Liver (tissue), 3 donors: ENCODE data around the gene TMEM50B.

Experiments used
- CTCF ChIP-seq: fragments of 150-350 bp; IDR thresholded peaks from 2 replicates; pipeline ENCODE4 v1.5.1; 2017; ENCODE audit warnings: improper control_type of control experiment, low read depth, low read length; ENCODE audit not compliant: missing input control
- EGR1 ChIP-seq, 2 donors: IDR thresholded peaks; 2 replicates each; pipeline ENCODE4 v1.6.1; 2016 to 2018; ENCODE audit warnings: antibody characterized with exemption in 2 of 2, low read depth in 2 of 2
- JUND ChIP-seq, 2 donors: IDR thresholded peaks; 2 replicates each; pipeline ENCODE4 v1.6.1; 2016; ENCODE audit warnings: antibody characterized with exemption in 2 of 2
- MAX ChIP-seq: IDR thresholded peaks from 2 replicates; pipeline ENCODE4 v1.6.1; 2016; ENCODE audit warnings: antibody characterized with exemption
- RAD21 ChIP-seq, 2 donors: IDR thresholded peaks; 2 replicates each; pipeline ENCODE4 v1.6.1; 2016; ENCODE audit warnings: antibody characterized with exemption in 2 of 2, mild to moderate bottlenecking in 2 of 2
- REST ChIP-seq: IDR thresholded peaks from 2 replicates; pipeline ENCODE4 v1.6.1; 2016; ENCODE audit warnings: antibody characterized with exemption, mild to moderate bottlenecking
- TAF1 ChIP-seq: conservative IDR thresholded peaks from 2 replicates; pipeline ENCODE4 v1.6.1; 2016; ENCODE audit warnings: antibody characterized with exemption, mild to moderate bottlenecking
- YY1 ChIP-seq: IDR thresholded peaks from 2 replicates; pipeline ENCODE4 v1.6.1; 2016; ENCODE audit warnings: antibody characterized with exemption, mild to moderate bottlenecking
- ZBTB33 ChIP-seq: IDR thresholded peaks from 2 replicates; pipeline ENCODE4 v1.6.1; 2016; ENCODE audit warnings: antibody characterized with exemption
- donor health status: healthy.
- donor health status: healthy.

- TF ChIP-seq CTCF (no peak), EGR1 (IDR thresholded peaks at IDR 0.05; ENCODE audit: low read depth in 2 of 2) (no peak), ZBTB33 (no peak), TAF1 (no peak), REST (no peak), MAX (no peak), RAD21 (IDR thresholded peaks at IDR 0.05) (no peak), JUND (IDR thresholded peaks at IDR 0.05) (no peak), YY1 (no peak)
Observed at GRCh38 chr21:33473344-33473743, 6.4 kb downstream of the TMEM50B start.
